ENCODE measurements around the gene OSBPL2.

- TF ChIP-seq EZH2 (IDR thresholded peaks at IDR 0.05; ENCODE audit: insufficient read depth, poor library complexity, severe bottlenecking) (no peak), EZH2phosphoT487 (IDR thresholded peaks at IDR 0.05; ENCODE audit: insufficient read depth, low read depth) (no peak)
Measured at GRCh38 chr20:62297449-62298227, 59.3 kb downstream of the OSBPL2 start.
